Measurements from ENCODE around the gene PFN2.
"Not testable (repeated sequence)": the region's sequence is repeated elsewhere in the genome, so short reads cannot be mapped to it uniquely, and the experiment has no call there.

PFN2 gene

DNA sequence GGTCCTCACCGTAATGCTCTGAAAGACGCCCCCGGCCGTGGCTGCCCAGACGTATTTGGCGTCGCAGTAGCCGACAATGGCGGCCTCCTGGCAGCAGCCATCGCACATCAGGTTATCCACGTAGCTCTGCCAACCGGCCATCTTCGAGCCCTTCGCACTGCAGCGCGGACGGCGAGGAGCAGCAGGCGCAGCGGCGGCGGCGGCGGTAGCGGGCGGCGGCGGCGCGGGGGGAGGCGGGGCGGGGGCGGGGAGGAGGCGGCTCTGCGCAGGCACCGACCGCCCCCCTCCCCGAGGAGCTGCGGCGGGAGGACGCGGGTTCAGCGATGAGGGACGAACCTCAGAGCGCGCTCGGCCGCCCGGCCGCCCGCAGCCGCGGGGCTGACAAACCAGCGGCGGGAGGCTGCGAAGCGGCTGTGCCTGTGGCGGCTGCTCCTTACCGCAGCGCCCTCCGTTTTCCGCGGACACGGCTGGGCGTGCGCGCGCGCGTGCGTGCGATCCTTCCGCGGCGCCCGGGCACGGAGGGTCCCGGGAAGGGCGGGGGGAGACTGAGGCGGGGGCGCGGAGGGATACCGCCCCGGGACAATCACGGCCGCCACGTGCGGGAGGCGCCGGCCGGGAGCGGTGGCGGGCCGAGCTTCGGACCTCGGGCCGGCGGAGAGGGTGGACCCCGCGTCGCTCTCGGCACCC lies at the start of gene PFN2:
TSS of gene PFN2 (minus strand) at position 180 of the 687 bp plus-strand sequence. CDS start at position 141, 39 bp downstream.
- DNase-seq, result peak; percentile 78

GRCh38 chr3:150015901-150016300 lies 45.2 kb upstream of the PFN2 start:
- DNase-seq, result no peak

DNA sequence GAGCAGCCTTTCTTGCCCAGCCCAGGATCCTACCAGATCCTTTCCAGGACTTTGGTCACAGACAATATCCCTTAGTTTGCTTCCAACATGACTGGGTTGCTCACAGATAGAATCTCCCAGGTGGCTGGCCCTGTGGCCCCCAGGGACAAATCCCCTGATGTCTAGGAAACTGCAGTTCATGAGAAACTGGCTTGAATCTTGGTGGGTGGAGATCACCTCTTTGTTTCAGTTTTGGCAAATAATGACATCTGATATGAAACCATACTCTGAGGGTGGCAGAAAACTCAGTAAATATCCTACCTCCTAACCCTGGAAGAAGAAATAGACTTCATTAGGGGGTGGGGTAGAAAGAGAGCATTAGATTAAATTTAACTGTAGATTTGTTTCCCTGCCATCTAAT lies 44.1 kb upstream of the PFN2 start:
- DNase-seq, result no peak

DNA sequence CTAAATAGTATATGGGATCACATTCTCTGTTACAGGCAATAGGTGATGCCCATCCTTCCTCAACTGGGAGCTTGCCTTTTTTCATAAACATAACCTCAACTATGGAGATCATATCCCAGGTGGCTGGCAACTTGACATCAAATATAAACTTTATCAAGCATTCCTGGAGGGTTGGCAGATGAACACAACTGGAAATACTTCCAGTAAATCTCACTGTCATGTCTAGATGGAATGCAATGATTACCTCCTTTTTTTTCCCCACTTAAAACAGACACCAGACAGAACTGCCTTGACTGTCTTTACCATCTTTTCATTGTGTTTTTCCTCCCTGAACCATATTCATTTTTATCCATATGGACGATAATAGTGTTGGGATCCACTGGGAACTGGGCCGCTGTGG lies 43.1 kb upstream of the PFN2 start:
- DNase-seq, result no peak

GRCh38 chr3:150006794-150007193 lies 36.1 kb upstream of the PFN2 start:
- DNase-seq, result no peak

GRCh38 chr3:150005243-150006112 lies 34.8 kb upstream of the PFN2 start:
- no peak for DNase-seq

DNA sequence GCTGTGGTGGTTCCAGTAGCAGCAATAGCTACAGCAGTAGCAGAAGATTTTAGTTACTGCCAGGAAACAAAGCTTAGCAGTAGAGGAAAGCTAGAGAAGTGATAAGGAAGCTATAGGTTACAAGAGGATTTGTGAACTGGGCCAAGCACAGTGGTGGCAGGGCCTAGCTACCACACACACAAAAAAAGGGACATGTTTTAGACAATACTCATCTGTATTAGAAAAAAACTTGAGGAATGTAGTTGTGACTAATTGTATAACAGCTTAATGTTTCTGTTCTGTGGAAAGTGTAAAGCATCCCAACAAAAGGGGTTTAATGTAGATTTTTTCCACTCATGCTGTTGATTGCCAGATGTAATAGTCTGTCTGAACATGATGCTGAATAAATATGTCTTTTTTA lies 29.9 kb upstream of the PFN2 start:
- no peak for DNase-seq

DNA sequence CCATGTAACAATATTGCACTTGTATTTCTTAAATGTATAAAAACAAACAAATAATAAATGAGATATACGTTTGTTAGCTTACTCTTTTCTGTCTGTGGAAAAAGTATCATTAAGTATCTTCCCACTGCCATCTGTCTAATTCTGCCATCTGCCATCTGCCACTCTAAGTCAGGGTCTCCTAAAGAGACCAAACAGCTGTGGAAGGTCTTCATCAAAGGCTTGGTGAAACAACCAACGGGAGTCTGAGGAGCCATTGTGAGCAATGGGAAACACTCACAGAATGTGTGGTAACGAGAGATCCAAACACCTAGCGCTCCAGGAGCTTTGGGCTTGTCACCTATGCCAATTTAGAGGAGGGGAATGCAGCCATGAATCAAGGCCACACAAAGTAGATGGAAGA lies 28.7 kb upstream of the PFN2 start:
- DNase-seq, result no peak

GRCh38 chr3:149998946-149999345 lies 28.3 kb upstream of the PFN2 start:
- DNase-seq, result no peak

- no peak for DNase-seq
These were observed 21.8 kb upstream of the PFN2 start for GRCh38 chr3:149992416-149993058.

- DNase-seq, result no peak
These were observed 19.8 kb upstream of the PFN2 start for GRCh38 chr3:149990423-149990948.

GRCh38 chr3:149989307-149989706 lies 18.6 kb upstream of the PFN2 start:
- DNase-seq, result no peak

- DNase-seq, result no peak
These were observed 12.9 kb upstream of the PFN2 start for GRCh38 chr3:149983628-149984027.

DNA sequence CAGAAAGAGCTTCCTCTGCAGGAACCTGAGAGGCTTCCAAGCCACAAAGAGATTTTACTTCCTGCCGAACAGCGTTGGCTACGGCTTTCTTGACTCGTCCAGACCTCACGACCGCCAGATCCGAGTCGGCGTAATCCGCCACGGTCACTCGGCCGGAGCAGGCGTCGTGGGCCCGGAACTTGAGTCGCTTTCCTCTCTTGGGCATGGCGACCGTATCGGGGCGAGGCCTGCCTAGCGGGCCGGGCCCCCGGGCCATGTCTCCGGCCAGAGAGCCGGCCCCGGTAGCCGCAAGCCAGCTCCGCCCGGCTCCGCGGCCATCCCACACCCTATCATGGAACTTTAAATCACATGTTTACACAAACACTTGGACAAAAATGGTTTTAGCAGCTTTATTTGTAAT lies 12.4 kb upstream of the PFN2 start:
- DNase-seq, result not testable (repeated sequence)

- not testable (repeated sequence) for DNase-seq
These were observed 11.3 kb upstream of the PFN2 start for GRCh38 chr3:149981979-149982378.

- no peak for DNase-seq
These were observed 6.7 kb upstream of the PFN2 start for GRCh38 chr3:149977386-149977785.

GRCh38 chr3:149975919-149976318 lies 5.2 kb upstream of the PFN2 start:
- DNase-seq, result no peak

DNA sequence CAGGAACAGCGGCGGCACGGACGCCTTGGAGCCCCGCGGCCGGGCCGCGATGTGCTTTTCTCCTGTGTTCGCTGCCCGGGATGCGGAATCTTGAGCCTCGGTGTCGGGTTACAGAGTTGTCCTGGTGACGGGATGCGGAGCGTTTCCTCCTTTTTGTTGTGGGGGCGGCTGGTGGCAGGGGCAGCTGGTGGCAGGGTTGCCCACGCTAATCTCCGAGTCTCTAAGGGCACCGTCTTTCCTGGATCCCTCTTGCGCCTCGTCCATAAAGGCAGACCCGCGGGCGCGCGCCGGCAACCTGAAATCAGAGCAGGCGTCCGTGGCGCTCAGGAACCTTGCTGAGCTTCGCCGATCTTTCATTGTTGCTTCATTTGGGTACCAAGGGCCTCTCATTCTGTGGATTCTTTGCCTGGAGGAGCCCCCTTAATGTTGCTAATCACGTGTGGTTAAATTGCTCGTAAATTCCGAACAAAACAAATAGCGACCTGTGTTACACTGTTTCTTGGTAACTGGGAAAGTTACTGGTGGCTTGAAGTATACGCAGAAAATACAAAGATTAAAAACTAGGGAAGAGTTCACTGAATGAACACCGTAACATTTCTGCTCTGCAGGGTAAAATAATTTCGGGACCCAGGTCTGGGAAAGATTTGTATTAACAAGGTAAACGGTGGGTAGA lies 844 bp upstream of the PFN2 start:
- peak; percentile 78 for DNase-seq

DNA sequence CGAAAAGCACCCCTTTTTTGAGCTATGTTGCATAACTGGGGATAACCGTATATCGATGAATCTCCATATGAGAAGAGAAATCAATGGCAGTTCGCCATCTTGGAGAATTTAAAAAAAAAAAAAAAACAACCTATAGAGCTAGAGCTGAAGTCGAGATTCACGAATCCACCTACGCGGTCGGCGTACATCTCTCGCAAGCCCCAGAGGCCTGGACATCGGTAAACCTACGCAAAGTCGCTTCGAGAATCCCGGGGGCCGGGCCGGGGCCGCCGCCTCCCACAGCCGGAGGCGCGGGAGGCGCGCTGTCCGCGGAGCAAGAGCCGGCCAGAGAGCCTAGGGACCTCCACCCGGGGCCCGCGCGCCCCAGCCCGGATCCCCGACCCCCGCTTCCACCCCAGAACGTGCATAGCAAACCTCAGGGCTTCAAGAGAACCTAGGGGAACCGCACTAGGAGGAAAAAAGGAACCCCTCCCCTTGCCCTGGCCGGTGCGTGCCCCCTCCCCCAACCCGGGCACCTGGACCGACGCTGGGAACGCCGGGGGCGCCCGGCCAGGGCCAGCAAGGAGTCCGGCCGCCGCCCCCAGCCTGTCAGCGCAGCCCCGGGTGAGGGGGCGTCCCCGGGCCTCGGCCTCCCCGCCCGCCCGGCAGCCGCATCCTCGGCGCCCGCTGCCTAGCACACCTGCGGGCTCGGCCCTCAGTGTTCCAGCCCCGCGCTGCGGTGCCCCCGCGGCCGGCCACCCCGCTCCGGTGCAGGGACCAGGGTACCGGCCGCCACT lies 567 bp downstream of the PFN2 start:
- peak; percentile 55 for DNase-seq

DNA sequence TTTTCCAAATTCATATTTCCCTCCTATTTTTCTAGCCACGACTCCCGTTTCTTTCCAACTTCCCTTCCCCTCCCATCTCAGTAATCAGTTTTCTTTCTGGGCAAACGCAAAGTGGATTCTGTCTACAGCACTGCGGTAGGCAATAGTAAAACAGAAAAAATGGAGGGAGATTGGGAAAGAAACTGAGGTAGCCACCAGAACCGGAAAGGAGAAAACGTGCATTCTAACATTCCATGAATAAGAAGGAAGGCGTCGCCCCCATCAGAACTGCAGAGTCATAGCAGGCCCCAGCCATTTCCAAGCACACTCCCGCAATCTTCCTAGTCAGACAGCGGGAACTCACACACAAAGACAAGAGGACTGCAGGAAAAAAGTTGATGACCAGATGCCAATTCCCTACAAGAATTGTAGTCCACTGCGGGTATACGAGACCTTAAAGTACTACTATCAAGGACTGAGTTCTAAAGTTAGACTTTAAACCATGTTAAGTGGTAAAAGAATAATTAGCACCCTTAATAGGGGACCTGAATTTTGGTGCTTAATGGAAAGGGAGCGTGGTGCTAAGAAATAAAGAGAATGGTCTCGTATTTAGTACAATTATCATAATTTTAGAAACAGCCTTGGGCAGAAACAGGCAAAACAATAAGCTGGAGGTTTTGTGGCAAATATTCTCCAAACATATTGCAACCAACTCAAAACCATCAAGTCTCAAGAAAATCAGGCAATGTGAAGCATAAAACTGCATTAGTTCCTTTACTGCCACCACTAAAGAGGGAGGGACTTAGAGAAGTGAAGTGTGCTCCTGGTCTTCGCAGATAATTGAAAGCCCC lies 1.4 kb downstream of the PFN2 start:
- peak; percentile 31 for DNase-seq

DNA sequence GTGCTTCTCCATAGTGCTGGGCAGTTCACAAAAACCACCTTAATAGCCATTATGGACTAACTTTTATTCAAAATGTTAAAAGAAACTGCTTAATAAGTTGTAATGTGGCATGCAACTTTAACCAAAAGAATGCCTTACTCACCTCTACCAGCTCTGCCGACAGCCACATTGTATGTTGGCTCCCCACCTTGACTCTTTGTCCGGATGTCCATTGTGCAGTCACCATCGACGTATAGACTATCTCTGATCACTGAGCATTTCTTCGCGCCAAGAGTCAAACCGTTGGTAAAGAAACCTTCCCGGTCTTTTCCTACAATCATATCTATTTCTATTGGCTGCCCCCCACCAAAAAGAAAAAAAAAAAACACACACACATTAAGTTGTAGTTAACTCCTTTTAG lies 2.5 kb downstream of the PFN2 start:
- DNase-seq, result peak; percentile 10

Data from NCI-H2227 treated with DMSO at 0.1 percent for 48 hours (cell line).